ENCODE results near the gene CD34.

Gene CD34

DNA sequence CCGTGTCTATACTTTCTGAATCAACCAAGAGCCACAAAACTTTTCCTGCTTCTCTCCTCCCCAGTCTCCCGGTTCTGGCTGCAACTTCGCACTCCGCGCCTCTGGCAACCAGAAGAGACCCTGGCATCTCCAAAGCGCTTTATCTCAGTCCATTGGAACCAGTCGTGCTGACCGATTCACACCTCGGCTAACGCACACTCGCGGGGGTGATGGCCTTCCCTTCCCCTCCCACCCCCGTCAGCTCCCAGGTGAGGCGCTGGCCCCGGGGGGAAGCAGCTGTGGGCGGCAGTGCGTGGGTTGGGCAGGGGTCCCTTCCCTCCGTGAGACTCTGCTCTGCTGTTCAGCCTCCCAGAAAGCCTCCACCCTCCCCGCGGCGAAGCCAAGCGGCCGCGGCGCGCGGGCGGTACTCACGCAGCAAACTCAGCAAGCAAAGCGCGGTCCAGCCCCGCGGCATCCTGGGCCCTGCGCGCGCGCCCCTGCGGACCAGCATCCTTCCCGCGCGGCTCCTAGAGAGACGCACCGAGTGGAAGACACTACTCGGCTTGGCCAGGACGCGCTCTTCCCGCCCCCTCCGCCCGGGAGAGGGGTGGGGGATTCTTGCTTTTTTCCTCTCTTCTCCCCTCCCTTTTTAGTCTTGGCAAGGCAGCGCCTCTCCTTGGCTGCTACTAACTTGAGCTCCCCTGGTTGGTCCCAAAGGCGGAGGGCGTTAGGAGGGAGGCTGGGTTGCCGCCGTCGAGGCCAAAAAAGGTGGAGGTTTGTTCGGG, at the start of gene CD34:
CD34 (minus strand) TSS at position 535 of the 764 bp plus-strand sequence; CDS start at position 490, 45 bp downstream.
- TF ChIP-seq JUND (IDR thresholded peaks at IDR 0.05; ENCODE audit: low read depth), result no peak
- in situ Hi-C loops (cut with HindIII; ENCODE audit: low pct_unique_long_range_greater_than_20kb, low sequenced_read_pairs), result no loop called here
- no peak for DNase-seq (ENCODE audit: low read depth in 1 of 2, low spot score in 1 of 2)

DNA sequence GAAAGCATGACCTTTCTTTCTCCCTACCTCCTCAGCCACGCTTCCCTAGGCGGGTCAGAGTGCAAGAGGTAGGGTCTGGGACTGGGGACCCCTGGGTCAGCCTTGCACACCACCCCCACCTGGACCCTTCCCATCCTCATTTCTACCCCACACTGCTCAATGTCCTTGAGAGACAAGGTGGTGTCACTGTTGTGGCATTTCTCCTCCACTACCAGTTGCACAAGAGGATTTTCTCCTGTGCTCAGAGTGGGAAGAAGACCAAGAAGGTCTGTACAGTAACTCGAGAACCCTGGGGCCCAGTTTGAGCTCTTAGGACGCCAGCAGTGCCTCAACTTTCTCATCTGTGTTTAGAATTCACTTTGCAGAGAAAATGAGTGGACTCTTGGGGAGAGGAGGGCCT, 49.4 kb upstream of the CD34 start:
- TF ChIP-seq JUND (IDR thresholded peaks at IDR 0.05; ENCODE audit: low read depth), result no peak
- in situ Hi-C loops (cut with HindIII; ENCODE audit: low pct_unique_long_range_greater_than_20kb, low sequenced_read_pairs), result no loop called here
- DNase-seq (ENCODE audit: low read depth in 1 of 2, low spot score in 1 of 2), result no peak

DNA sequence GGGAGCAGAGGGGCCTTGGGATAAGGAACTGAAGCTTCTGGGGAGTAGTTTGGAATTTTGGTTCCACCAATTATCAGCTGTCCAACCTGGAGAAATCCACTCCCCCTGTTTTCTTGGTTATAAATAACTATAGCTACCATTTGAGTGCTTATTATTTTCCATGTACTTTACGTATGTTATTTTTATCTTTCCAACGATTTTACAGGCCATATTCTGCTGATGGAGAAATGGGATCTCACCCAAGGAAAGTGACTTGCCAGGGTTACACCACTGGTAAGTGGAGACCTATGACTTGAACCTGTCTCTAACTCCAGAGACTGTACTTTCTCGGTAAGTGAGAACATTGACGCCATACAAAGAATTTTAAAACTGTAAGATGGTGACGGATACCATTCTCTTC, 49.0 kb upstream of the CD34 start:
- TF ChIP-seq JUND (IDR thresholded peaks at IDR 0.05; ENCODE audit: low read depth), result no peak
- in situ Hi-C loops (cut with HindIII; ENCODE audit: low pct_unique_long_range_greater_than_20kb, low sequenced_read_pairs), result no loop called here
- DNase-seq (ENCODE audit: low read depth in 1 of 2, low spot score in 1 of 2), result no peak

GRCh38 chr1:207959141-207959825, 48.4 kb upstream of the CD34 start:
- TF ChIP-seq JUND (IDR thresholded peaks at IDR 0.05; ENCODE audit: low read depth), result no peak
- no peak for DNase-seq (ENCODE audit: low read depth in 1 of 2, low spot score in 1 of 2)
- in situ Hi-C loops (cut with HindIII; ENCODE audit: low pct_unique_long_range_greater_than_20kb, low sequenced_read_pairs), result no loop called here

DNA sequence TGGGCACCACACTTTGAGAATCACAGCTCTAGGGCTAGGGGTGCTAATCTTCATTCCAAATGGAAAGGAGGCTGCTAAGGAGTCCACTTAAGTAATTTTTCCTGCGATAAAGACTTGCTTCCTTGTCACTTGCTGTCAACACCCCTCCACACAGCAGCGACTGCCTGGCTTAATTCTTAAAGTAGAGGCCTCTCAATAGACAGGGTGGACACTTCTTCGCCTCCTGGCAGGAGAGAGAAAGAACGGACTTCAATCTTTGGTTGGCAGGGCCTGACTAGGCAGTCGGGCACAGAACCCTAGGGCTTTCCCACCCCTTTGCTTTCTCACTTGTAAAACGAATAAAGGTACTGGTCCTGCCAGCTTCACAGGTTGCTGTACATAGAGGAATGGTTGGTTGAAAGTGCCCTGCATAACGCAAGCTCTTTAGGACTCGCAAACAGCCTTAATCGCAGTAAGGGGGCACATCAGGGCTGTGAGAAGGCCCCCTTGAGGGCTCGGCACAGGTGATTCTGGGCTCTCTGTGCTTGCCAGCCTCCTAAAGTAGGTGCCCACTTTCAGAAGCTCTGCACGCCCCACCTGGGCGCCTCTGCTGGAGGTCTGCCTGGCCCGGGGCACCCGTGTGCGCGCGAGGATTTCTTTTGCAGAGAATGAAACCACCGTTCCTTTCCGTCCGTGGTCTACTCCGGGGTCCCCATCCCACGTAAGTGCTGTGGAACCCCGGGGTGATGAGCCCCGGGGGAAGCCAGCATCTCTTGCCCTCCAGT, 47.6 kb upstream of the CD34 start:
- in situ Hi-C loops (cut with HindIII; ENCODE audit: low pct_unique_long_range_greater_than_20kb, low sequenced_read_pairs), result no loop called here
- DNase-seq (ENCODE audit: low read depth in 1 of 2, low spot score in 1 of 2), result no peak
- no peak for TF ChIP-seq JUND (IDR thresholded peaks at IDR 0.05; ENCODE audit: low read depth)

- no peak for DNase-seq (ENCODE audit: low read depth in 1 of 2, low spot score in 1 of 2)
- no peak for TF ChIP-seq JUND (IDR thresholded peaks at IDR 0.05; ENCODE audit: low read depth)
- in situ Hi-C loops (cut with HindIII; ENCODE audit: low pct_unique_long_range_greater_than_20kb, low sequenced_read_pairs), result no loop called here
Measured at GRCh38 chr1:207956986-207957385, 46.1 kb upstream of the CD34 start.

- TF ChIP-seq JUND (IDR thresholded peaks at IDR 0.05; ENCODE audit: low read depth), result no peak
- in situ Hi-C loops (cut with HindIII; ENCODE audit: low pct_unique_long_range_greater_than_20kb, low sequenced_read_pairs), result no loop called here
- no peak for DNase-seq (ENCODE audit: low read depth in 1 of 2, low spot score in 1 of 2)
Measured at GRCh38 chr1:207954104-207954503, 43.2 kb upstream of the CD34 start.

DNA sequence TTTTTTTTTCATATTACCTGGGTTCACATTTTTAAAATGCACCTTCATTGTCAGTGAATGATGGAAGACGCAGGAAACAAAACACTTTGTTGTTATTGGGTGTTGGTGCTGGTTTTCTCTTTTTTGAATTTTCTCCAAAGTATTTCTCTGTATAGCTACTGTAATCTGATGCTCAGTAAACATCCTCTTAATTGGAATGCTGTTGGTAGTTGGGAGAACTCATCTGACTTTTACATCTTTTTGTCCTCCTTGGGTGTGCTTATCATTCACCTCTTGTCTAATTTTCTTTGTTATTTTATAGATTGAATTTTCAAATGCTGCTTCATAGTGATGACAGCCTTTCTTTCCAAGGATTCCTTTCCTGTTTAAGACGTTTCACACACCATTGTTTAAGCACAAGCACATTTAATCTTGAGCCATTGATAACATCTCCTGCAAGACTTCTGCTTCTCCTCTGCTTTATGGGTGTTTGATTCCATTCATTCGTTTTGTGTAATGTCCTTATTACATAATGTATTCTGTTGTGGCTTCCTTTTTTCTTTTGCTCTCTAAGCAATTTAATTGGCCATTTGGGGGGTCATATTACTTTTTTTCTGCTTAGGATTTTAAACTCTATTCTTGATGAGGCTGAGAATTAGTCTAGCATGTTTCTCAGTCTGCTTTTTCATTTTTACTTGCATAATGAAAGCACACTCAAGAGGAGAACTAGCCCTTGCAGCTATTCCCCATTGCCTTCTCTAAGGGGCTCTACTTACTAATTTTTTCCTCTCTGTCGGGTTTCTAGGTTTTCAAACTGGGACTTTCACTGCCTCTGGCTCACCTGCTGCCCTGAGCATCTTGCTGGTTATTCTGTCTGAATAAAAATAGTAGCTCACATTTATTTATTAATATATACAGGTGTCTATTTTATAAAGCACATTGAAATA, 42.0 kb upstream of the CD34 start:
- TF ChIP-seq JUND (IDR thresholded peaks at IDR 0.05; ENCODE audit: low read depth), result no peak
- in situ Hi-C loops (cut with HindIII; ENCODE audit: low pct_unique_long_range_greater_than_20kb, low sequenced_read_pairs), result no loop called here
- no peak for DNase-seq (ENCODE audit: low read depth in 1 of 2, low spot score in 1 of 2)

DNA sequence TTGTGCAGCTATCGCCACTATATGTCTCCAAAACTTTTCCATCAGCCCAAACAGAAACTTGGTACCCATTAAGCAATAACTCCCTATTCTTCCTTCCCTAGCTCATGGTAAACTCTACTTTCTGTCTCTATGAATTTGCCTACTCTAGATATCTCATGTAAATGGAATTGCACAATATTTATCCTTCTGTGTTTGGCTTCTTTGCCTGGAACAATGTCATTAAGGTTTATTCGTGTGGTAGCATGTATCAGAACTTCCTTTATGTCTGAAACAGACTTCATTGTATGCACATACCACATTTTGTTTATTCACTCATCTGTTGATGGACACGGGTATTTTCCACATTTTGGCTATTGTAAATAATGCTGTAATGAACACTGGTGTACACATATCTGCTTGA, 40.7 kb upstream of the CD34 start:
- no peak for TF ChIP-seq JUND (IDR thresholded peaks at IDR 0.05; ENCODE audit: low read depth)
- in situ Hi-C loops (cut with HindIII; ENCODE audit: low pct_unique_long_range_greater_than_20kb, low sequenced_read_pairs), result no loop called here
- no peak for DNase-seq (ENCODE audit: low read depth in 1 of 2, low spot score in 1 of 2)

DNA sequence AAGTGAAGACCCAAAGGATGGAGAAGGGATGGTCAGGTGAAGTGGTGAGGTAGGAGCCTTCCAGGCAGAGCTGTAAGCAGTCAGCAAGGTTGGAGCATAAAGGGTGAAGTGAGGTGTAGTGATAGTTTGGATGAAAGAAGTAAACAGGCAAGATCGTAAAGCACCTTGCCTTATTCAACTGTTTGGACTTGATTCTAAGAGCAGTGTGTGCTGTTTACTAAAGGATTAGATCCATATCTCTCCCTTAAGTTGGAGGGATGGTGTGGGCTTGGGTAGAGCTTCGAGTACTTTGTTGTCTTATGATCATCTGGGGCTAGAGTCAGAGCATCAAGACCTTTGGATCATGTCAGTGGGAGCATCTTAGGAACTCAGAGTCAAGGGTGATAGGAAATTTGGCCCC, 39.8 kb upstream of the CD34 start:
- no peak for TF ChIP-seq JUND (IDR thresholded peaks at IDR 0.05; ENCODE audit: low read depth)
- peak in 1 of 2 experiments; percentile 44 for DNase-seq (ENCODE audit: low read depth in 1 of 2, low spot score in 1 of 2)
- in situ Hi-C loops (cut with HindIII; ENCODE audit: low pct_unique_long_range_greater_than_20kb, low sequenced_read_pairs), result no loop called here

GRCh38 chr1:207949571-207950195, 38.8 kb upstream of the CD34 start:
- in situ Hi-C loops (cut with HindIII; ENCODE audit: low pct_unique_long_range_greater_than_20kb, low sequenced_read_pairs), result no loop called here
- no peak for TF ChIP-seq JUND (IDR thresholded peaks at IDR 0.05; ENCODE audit: low read depth)
- DNase-seq (ENCODE audit: low read depth in 1 of 2, low spot score in 1 of 2), result no peak
